WTC11 (cell line): ENCODE results near the gene MSI2.

Experiments used
- TP53 ChIP-seq: sonication (generic); formaldehyde crosslinking; IDR thresholded peaks from 2 replicates; pipeline ENCODE4 v1.8.1; 2023; ENCODE audit warnings: mild to moderate bottlenecking, missing genetic modification reagents
- TF ChIP-seq, protein P1 (sequence below): sonication (generic); formaldehyde crosslinking; conservative IDR thresholded peaks from 2 replicates; pipeline ENCODE4 v1.8.1; 2023; ENCODE audit warnings: mild to moderate bottlenecking, low read depth, missing genetic modification reagents, moderate library complexity
- TF ChIP-seq, protein P2 (sequence below): fragments of 200-600 bp; IDR thresholded peaks from 2 replicates; pipeline ENCODE4 v1.8.0; 2022; ENCODE audit warnings: antibody characterized with exemption
- TF ChIP-seq, protein P3 (sequence below): sonication (generic); formaldehyde crosslinking; IDR thresholded peaks from 2 replicates; pipeline ENCODE4 v1.8.1; 2023; ENCODE audit warnings: mild to moderate bottlenecking, missing genetic modification reagents, borderline replicate concordance

DNA sequence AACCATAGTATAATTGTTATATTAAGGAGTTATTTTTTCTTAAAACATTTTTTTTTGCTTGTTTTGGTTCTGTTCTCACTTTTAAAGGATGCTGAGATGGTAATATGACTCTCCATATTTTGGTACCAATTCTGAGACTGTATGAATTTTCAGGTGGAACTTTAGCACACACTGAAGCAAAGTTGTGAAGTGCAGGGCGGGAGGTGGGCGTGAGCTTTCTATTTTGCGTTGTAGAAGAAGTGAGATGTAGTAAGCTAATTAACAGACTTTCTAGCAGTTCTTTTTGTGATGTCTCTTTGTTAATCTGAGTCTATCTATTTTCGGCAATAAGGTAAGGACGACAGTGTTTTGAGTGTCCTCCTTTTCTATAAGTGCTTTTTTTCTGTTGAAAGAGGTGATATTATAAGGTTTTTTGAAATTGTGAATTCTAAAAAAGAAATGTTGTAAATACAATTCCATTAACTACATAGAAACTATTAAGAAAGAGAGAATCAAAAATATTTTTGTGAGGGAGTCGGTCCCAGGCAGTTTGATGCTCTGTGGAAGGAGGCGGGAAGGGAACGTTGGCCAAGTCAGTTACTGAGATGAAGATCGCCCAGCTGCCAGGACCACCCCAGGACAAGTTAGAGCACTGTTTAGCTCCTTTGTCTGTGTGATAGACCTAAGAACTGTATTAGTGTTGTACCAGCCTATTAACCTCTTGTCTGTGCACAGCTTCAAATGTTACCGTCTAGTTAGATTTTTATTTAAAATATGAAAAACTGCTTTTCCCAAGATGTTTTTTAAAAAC is 423.8 kb downstream of the MSI2 start:
- TF ChIP-seq, protein P1, sequence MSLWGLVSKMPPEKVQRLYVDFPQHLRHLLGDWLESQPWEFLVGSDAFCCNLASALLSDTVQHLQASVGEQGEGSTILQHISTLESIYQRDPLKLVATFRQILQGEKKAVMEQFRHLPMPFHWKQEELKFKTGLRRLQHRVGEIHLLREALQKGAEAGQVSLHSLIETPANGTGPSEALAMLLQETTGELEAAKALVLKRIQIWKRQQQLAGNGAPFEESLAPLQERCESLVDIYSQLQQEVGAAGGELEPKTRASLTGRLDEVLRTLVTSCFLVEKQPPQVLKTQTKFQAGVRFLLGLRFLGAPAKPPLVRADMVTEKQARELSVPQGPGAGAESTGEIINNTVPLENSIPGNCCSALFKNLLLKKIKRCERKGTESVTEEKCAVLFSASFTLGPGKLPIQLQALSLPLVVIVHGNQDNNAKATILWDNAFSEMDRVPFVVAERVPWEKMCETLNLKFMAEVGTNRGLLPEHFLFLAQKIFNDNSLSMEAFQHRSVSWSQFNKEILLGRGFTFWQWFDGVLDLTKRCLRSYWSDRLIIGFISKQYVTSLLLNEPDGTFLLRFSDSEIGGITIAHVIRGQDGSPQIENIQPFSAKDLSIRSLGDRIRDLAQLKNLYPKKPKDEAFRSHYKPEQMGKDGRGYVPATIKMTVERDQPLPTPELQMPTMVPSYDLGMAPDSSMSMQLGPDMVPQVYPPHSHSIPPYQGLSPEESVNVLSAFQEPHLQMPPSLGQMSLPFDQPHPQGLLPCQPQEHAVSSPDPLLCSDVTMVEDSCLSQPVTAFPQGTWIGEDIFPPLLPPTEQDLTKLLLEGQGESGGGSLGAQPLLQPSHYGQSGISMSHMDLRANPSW (CRISPR knock-in tag), result no peak
- TF ChIP-seq, protein P2, sequence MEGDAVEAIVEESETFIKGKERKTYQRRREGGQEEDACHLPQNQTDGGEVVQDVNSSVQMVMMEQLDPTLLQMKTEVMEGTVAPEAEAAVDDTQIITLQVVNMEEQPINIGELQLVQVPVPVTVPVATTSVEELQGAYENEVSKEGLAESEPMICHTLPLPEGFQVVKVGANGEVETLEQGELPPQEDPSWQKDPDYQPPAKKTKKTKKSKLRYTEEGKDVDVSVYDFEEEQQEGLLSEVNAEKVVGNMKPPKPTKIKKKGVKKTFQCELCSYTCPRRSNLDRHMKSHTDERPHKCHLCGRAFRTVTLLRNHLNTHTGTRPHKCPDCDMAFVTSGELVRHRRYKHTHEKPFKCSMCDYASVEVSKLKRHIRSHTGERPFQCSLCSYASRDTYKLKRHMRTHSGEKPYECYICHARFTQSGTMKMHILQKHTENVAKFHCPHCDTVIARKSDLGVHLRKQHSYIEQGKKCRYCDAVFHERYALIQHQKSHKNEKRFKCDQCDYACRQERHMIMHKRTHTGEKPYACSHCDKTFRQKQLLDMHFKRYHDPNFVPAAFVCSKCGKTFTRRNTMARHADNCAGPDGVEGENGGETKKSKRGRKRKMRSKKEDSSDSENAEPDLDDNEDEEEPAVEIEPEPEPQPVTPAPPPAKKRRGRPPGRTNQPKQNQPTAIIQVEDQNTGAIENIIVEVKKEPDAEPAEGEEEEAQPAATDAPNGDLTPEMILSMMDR, result no peak
- no peak for TF ChIP-seq TP53
- TF ChIP-seq, protein P3, sequence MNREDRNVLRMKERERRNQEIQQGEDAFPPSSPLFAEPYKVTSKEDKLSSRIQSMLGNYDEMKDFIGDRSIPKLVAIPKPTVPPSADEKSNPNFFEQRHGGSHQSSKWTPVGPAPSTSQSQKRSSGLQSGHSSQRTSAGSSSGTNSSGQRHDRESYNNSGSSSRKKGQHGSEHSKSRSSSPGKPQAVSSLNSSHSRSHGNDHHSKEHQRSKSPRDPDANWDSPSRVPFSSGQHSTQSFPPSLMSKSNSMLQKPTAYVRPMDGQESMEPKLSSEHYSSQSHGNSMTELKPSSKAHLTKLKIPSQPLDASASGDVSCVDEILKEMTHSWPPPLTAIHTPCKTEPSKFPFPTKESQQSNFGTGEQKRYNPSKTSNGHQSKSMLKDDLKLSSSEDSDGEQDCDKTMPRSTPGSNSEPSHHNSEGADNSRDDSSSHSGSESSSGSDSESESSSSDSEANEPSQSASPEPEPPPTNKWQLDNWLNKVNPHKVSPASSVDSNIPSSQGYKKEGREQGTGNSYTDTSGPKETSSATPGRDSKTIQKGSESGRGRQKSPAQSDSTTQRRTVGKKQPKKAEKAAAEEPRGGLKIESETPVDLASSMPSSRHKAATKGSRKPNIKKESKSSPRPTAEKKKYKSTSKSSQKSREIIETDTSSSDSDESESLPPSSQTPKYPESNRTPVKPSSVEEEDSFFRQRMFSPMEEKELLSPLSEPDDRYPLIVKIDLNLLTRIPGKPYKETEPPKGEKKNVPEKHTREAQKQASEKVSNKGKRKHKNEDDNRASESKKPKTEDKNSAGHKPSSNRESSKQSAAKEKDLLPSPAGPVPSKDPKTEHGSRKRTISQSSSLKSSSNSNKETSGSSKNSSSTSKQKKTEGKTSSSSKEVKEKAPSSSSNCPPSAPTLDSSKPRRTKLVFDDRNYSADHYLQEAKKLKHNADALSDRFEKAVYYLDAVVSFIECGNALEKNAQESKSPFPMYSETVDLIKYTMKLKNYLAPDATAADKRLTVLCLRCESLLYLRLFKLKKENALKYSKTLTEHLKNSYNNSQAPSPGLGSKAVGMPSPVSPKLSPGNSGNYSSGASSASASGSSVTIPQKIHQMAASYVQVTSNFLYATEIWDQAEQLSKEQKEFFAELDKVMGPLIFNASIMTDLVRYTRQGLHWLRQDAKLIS (CRISPR knock-in tag), result no peak
